ENCODE measurements around the gene ATG10.
A peak's percentile ranks its signal among the peaks of the same experiment; 100 is the strongest.
"Not testable (repeated sequence)": the region's sequence is repeated elsewhere in the genome, so short reads cannot be mapped to it uniquely, and the experiment has no call there.

The ATG10 gene

DNA sequence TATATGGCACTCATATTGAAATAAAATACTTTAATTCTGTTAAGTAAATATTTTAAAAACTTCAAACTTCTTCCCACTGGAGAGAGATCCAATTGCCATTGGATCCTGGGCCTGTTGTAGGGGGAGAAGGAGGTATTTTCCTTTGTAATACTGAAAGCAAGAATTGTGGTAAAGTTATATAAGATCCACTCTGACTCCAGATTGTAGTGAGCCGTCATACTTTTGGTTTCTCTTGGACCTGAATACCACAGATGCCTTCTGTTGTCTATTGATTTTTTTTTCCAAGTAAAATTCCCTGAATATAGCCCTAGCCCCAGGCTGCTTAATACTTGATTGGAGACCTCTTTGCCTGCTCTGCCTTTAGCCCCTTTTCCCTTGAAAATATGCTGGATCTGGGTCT is 86.9 kb downstream of the ATG10 start:
- no peak for DNase-seq

DNA sequence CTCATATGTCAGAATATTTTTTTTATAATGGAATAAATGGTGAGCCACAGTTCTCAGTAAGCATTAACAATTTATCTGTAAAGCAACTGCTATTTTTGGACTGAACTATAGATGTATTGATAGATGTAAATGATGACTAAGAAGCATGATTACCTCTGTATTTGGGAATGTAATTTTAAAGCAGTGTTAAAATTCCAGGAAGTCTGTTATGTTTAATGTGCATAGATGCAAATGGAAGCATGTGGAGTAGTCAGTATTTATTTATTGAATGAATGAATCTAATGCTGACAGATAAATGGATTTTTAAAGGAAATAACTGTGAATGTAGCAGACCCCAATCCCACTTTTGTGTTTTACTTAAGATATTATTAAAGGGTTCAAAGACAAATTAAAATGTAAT is 95.0 kb downstream of the ATG10 start:
- DNase-seq: no peak

DNA sequence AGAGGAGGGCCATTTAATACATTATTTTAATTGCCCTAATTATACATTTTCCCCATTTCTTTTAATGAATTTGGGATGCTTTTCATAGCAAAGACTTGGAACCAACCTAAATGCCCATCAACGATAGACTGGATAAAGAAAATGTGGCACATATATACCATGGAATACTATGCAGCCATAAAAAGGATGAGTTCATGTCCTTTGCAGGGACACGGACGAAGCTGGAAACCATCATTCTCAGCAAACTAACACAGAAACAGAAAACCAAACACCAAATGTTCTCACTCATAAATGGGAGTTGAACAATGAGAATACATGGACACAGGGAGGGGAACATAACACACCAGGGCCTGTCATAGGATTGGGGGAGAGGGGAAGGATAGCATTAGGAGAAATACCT is 96.2 kb downstream of the ATG10 start:
- DNase-seq: not testable (repeated sequence)

DNA sequence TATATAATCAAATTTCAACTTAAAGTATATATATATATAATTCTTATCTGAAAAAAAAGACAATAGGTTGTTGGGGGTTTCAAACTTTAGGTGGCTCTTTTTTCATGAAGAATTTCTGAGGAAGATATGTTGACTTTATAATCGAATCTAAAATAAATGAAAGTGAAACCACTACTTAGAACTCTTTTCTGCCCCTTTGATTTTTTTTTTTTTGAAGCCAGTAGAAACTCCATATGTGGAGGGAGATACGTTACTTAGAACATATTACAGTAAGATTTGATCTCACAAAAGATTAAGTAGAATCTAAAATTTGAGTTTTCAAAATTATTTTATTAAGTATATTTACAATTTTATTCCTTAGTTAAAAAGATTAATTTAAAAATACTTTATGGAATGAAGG is 96.9 kb downstream of the ATG10 start:
- DNase-seq: no peak

DNA sequence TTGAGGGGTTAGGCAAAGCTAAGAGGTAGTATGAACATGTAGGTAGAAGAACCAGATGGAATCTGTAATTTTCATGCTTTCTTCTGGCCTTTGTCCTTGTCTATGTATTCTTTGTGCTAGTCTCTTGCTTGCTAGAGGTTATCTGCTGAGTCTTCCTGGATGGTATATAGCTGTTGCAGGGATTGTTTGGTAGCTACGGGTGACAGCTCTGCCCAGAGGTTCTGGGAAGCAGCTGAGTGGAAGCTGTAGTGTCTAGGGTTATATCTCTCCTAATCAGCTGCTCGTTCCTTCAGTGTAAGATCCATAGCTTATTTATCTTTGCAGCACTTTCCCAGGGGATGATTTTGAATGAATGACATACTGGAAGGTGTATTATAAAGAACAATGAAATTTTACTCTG is 100.3 kb downstream of the ATG10 start:
- DNase-seq: no peak

DNA sequence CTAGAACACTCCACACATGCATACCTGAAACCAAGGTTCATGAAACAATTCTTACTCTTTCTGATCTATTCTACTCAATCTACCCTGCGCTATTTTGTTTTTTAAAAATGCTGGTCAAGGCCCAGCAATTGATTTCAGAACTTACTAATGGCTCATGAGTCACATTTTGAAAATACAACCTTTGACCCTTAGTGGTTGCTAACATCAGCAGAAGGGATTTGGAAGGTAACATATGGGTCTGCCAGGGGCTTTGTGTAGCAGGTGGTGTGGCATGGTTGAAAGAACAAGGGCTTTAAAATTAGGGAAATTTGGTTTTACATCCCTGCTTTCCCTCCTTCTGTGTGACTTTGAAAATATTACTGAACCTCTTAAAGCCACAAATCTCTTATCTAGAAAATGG is 101.4 kb downstream of the ATG10 start:
- no peak for DNase-seq

DNA sequence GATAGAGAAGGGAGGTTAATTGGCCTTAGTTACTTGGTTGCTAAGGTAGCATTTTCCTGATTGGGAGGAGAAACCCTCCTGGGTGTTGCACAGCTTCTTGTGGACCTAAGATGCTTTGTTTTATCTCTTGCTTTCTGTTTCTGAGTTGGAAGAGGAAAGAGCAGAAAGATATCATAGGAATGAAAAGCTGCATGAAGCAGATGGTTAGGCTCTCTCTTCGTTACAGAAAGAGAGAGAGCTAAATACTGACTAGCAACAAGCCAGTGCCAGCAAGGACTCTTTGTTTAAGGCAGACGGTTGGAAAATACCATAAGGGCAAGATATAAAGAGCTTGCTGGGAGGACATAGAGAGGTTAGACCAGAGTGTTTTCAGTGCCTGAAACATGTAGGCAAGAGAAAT is 103.1 kb downstream of the ATG10 start:
- DNase-seq: peak; percentile 43

DNA sequence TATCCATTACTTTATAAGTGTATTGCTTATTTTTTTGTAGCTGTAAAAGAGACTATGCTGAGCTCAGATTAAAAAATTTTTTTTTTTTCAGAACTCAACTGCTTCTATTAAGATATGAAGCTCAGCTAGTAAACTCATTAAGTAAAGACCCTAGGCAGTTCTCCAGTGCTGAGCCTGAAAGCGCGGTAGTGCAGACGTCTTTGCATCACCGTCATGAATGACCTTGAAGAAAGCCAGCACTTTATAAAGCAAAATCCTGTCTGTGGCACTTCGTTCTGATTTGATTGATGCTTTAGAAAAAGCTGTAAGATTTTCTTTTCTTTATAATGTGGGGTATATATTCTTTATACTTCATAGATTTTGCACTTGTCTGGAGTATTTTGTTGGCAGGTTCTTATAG is 105.7 kb downstream of the ATG10 start:
- no peak for DNase-seq

DNA sequence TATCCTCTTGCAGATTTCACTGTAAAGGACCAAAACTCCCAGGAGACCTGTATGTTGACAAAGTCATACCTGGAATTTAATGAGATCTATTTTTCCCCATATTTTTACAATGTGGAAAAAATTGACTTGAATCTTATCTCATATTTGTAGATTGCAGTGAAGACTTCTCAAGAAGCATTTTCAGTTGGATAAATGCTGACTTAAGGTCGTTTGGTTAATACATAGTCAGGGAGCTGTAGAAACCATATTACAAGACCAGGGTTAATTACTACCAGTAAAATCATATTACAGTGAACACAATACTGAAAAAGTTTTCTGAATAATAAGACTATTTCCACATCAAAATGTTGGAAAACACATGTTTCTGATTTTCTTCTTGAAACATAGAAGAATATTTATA is 119.8 kb downstream of the ATG10 start:
- no peak for DNase-seq

DNA sequence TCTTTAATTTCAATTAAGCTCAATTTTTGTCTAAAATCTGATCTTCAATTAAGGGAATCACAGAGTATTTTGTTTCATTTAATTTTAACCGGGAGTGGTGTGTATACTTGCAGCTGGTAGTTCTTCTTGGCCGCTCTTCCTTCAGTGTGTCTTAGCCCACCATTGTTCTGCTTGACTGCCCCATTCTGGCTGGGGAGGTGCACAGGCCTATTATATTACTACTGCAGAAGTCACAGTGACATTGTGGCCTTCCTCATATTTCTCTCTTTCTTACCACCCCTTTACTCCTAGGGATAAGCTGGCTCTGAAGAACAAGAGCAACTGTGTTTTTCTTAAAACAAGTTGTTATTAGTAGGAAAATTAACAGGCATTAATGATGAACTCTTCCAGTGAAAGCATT is 123.7 kb downstream of the ATG10 start:
- no peak for DNase-seq

DNA sequence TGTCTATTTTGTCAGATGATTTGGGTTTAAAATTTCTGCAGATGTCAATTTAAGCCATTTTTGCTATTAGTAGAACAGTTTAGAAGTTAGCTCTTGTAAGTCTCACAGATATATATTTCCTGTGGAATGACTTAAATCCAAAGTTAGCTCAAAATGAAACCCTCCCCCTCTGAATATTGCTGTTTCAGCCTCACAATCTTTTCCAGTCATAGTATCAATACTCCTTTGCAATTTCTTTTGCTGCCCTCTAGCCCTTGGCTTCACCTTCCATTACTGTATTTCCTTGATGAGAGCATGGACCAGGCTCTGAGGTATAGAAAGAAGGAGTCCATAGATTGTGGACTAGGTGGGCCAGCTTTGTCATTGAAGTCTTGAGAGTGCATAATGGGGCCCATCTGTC is 124.4 kb downstream of the ATG10 start:
- no peak for DNase-seq

DNA sequence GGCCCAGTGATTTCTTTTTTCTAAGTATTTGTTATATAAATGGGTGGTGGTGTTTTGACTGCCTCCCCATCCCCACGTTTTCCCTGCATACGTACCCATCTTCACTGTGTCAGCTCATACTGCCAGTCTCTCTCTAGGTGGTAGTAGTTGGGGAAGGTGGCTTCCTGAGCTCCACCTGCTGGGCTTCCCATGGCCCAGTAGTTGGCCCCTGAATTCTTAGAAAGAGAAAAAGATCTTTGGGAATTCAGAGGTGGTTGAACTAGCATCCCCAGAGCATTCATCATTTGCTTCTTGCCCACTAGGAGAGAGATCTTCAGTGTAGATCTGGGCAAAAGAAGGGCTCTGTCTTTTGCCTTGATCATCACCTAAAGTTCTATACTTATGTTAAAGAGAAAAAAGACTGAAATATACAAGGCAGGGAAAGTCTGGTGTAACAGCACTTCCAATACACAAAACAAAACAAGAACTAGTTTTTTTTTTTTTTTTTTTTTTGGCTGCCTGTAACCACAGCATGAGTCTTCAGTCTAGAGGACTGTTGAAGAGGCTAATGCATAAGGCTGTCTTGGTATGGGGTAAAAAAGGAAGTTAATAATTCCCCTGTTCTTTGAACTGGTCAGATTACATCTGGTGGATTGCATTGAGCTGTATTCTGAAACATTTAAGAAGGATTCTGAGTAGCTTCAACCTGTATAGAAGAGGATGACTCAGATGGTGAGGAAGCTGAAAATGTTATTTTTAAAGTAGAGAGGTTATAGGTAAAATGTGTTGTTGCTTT is 128.7 kb downstream of the ATG10 start:
- DNase-seq: no peak

DNA sequence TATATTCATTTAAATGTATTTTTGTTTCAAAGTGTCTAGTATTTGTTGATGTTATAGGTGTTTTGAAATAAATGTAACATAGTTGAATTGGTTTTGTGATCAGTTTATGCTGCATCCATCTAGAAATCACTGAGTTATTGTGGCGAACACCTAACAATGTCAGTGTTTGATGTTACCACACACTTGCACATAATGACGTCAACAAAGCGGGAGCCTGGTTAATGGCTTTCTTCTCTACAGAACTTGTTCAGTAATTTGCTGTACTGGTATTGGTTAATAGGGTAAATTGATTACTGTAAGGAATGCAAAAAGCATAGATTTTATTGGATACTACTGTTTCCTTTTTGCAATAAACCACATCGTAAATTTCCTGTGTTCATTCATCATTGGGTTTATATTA is 133.0 kb downstream of the ATG10 start:
- DNase-seq: no peak

DNA sequence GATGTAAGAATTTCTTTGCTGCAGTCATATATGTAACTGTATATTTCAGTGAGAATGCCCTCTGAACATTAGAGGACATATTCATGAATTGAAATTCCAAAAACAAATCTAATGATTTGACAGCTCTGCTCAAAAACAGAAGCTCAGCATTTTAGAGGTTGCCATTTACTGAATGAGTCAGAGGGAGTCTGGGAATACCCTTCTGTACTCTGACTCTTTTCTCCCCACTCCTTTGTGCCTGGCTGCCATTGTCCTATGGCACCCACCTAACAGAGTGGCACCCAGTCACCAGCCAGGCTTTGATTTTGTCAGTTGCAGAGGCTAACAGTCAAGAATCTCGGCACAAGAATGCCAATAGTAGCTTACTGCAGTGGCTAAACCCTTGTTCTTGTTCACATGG is 133.6 kb downstream of the ATG10 start:
- no peak for DNase-seq

DNA sequence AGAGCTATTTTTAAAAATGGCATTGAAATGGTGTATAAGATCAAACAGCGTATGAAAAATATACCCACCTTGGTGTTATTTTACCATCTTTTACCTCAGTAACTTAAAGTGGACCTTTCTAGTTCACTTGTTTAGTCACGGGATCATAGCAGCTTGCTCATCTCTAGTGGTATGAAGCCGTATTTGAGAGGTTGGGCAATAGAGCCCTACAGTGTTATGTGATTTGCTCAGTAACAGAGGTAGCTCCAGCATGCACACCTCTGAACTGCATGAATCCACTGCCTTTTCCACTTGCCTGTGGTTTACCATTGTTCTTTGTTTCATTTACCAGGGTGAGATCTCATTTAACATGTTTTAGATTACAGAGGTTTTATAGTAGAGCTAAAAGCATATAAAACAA is 134.4 kb downstream of the ATG10 start:
- no peak for DNase-seq

DNA sequence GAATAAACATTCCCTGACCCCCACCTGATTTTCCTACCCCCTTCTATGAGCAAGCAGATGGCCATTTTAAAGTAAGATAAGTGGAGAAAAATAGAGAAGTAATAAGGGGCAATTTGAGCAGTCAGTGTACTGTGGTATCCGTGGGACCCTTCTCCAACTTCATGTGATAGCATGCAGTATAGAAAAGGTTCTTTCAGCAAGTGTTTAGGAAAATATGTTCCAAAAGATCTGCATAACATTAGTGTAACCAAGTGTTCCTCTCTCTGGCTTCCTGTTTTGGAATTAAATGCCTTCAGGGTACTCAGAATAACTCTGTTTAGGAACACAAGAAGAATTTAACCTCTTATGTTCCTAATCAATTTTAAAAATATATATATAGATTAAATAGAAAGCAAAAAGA is 134.9 kb downstream of the ATG10 start:
- DNase-seq: no peak

DNA sequence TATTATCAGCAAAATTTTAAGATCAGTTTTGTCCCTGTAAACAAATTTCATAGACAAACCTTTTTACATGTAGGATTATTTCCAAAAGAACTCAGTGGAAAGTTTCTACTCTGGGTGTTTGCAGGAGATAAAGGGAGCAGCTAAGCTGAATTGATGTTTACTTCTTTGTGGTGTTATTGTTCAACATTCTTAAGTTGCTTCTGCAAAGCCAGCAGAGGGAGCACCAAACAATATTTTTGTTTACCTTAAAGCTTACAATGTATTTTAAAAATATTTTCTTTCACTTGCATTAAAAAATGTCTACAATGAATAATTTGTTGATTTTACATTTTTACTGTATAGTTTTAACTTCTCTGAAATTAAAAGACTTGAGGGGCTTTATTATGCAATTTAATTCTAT is 135.4 kb downstream of the ATG10 start:
- no peak for DNase-seq

DNA sequence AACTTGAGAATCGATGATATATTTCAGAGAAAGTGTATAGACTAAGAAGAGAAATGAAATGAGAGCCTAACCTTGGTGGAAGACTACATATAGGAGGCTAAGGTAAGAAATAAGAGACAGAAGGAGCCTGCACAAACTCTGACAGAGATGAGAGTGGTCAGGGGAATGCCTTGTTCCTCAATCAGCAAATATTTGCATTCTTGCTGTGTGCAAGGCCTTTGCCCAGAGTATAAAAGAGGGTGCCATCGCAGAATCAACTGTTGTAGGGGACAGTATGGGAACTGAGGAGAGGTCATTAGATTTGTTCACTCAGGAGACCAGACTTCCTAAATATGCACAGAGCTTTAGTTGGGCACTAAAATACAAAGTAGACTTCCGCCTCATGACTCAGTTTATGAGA is 137.2 kb downstream of the ATG10 start:
- DNase-seq: no peak

DNA sequence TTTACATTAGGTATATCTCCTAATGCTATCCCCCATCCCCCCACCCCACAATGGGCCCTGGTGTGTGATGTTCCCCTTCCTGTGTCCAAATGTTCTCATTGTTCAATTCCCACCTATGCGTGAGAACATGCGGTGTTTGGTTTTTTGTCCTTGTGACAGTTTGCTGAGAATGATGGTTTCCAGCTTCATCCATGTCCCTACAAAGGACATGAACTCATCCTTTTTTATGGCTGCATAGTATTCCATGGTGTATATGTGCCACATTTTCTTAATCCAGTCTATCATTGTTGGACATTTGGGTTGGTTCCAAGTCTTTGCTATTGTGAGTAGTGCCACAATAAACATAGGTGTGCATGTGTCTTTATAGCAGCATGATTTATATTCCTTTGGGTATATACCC is 138.1 kb downstream of the ATG10 start:
- not testable (repeated sequence) for DNase-seq

DNA sequence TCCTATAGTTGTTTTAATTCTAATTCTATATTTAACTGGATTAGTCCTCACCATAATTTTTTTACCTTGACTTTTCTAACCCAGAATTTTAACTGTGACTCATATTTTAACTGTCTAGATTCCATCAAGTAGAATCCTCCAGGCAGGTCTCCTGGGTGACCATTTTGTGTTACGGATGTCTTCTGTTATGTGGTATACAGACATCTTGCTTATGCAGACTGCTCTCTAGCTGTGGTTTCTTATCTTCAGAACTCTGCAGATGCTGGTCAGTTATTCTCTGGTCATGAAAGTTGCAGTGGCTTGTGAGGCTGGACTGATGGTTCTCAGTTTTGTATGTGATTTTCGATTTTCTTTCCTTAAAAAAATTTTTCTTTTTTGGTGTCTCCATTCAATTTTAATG is 139.4 kb downstream of the ATG10 start:
- no peak for DNase-seq

DNA sequence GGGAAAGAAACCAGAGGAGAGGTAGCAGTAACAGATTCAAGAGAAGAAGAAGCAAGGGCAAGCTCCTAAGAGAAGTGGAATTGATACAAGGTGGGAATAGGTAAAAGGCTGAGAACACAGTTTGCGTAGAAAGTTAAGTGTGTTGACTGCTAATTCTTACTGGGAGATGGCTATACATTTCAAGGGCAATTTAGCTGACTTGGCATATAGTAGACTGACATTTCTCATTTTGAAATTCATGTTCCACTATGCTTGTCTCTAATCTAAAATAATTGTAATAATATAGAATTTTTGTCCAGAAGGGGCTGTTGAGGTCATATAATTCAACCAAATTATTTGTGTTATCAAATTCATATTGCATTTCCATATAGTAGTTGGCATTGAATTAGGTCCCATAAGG is 144.0 kb downstream of the ATG10 start:
- DNase-seq: no peak

DNA sequence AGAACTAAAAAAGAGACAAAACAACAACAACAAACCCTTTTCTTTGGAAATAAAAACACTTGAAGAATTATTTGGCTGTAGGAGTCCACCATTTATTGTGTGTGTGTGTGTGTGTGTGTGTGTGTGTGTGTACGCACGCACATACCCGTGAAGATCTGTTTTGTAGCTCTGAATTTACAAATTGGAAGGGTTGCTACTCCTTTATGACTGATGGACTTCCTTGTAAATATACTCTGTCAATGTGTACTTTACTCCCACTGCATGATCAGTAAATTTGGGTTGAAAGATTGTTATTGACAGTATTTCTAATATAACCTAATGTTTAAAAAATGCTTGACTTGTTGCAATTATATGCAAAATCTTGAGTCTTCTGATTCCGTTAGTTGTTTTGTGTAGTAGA is 148.1 kb downstream of the ATG10 start:
- no peak for DNase-seq

DNA sequence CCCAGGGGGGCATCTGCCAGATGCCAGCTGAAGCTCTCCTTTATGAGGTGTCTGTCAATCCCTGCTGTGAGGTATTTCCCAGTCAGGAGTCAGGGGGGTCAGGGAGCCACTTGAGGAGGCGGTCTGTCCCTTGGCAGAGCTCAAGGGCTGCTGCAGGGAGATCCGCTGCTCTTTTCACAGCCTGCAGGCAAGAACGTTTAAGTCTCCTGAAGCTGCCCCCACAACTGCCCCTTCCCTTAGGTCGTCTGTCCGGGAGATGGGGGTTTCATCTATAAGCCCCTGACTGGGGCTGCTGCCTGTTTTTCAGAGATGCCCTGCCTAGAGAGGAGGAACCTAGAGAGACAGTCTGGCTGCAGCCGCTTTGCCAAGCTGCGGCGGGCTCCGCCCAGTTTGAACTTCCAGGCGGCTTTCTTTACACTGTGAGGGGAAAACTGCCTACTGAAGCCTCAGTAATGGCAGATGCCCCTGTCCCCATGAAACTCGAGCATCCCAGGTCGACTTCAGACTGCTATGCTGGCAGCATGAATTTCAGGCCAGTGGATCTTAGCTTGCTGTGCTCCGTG is 158.0 kb downstream of the ATG10 start:
- no peak for DNase-seq

DNA sequence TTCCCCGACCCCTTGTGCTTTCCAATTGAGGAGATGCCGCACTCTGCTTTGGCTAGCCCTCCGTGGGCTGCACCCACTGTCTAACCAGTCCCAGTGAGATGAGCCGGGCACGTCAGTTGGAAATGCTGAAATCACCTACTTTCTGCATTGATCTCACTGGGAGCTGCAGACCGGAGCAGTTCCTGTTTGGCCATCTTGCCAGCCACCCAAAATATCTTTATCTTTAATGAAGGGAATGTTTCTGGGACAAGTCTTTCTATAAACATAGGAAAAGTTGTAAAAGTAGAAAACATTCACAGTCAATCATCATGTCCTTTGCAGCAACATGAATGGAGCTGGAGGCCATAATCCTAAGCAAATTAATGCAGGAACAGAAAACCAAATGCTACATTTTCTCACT is 158.8 kb downstream of the ATG10 start:
- DNase-seq: no peak

DNA sequence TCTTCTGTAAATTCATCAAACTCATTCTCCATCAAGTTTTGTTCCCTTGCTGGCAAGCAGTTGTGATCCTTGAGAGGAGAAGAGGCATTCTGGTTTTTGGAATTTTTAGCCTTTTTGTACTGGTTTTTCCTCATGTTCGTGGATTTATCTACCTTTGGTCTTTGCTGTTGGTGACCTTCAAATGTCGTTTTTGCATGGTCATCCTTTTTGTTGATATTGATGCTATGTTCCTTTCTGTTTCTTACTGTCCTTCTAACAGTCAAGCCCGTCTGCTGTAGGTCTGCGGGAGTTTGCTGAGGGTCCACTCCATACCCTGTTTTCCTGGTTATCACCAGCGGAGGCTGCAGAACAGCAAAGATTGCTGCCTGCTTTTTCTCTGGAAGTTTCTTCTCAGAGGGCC is 165.4 kb downstream of the ATG10 start:
- DNase-seq: no peak

All from retina (tissue), 1 donor.